ENCODE measurements around the gene NHS.

GRCh38 chrX:17591741-17592110 lies 216.7 kb downstream of the NHS start:
- TF ChIP-seq CTCF (optimal IDR thresholded peaks at IDR 0.05 in 1 of 3, IDR thresholded peaks at IDR 0.05 in 1 of 3, conservative IDR thresholded peaks at IDR 0.05 in 1 of 3; ENCODE audit: extremely low read depth in 1 of 3, insufficient read depth in 2 of 3, low read length in 3 of 3) (no peak), EZH2 (IDR thresholded peaks at IDR 0.05; ENCODE audit: low read length) (no peak)
